PC-3 (cell line): ENCODE data around the gene NEBL. TPM values are rescaled to one million over a fixed set of nuclear protein-coding genes. Genes with fewer than 3 reads are reported as not detected.
"Not testable (repeated sequence)": the region's sequence is repeated elsewhere in the genome, so short reads cannot be mapped to it uniquely, and the experiment has no call there.

Experiments
- ATAC-seq: fragments of 200-7000 bp; cut with Tn5 transposase; 2 replicates; pipeline ENCODE4 v1.9.1; 2020; ENCODE audit warnings: mild to moderate bottlenecking, moderate library complexity
- BruUV-seq: library from RNA; stranded (reverse); fragments of 400-500 nt; replicated peaks from 2 replicates; lab custom pipeline; 2021; lab: Mats Ljungman, UMichigan
- CTCF ChIA-PET: fragments of 300-600 bp; sonication (Branson Sonifier 250); formaldehyde crosslinking; loops from one replicate; lab custom pipeline; 2022; ENCODE audit warnings: antibody characterized with exemption; lab: Charles Lee
- POLR2A ChIA-PET: fragments of 300-600 bp; sonication (Branson Sonifier 250); formaldehyde crosslinking; loops from one replicate; lab custom pipeline; 2022; ENCODE audit warnings: antibody characterized with exemption; ENCODE audit not compliant: unreplicated experiment; lab: Charles Lee
- DNase-seq: peaks from one replicate; pipeline ENCODE4 v3.0.0-alpha.2; 2015
- H2AFZ ChIP-seq: fragments of 300-600 bp; sonication (generic); 2 replicates; pipeline ENCODE4 v1.6.0; 2016; ENCODE audit warnings: antibody characterized with exemption, low read length
- H3F3A ChIP-seq: fragments of 300-600 bp; sonication (generic); one replicate; pipeline ENCODE4 v1.6.0; 2017; ENCODE audit warnings: antibody characterized with exemption, low read length, control low read depth, mild to moderate bottlenecking; ENCODE audit not compliant: unreplicated experiment
- H3K27ac ChIP-seq: fragments of 300-600 bp; sonication (generic); 2 replicates; pipeline ENCODE4 v1.5.1; 2016; ENCODE audit warnings: mild to moderate bottlenecking, low read length
- H3K27me3 ChIP-seq: fragments of 300-600 bp; sonication (generic); 2 replicates; pipeline ENCODE4 v1.6.1; 2016; ENCODE audit warnings: low read length, mixed read lengths
- H3K36me3 ChIP-seq: fragments of 300-600 bp; sonication (generic); 2 replicates; pipeline ENCODE4 v1.6.1; 2016; ENCODE audit warnings: low read depth, mixed run types, low read length, mixed read lengths
- H3K4me1 ChIP-seq: fragments of 300-600 bp; sonication (generic); 2 replicates; pipeline ENCODE4 v1.5.1; 2016; ENCODE audit warnings: low read length; ENCODE audit not compliant: insufficient read depth
- H3K4me2 ChIP-seq: fragments of 300-600 bp; sonication (generic); 2 replicates; pipeline ENCODE4 v1.6.0; 2016; ENCODE audit warnings: low read length
- H3K4me3 ChIP-seq: fragments of 300-600 bp; sonication (generic); 2 replicates; pipeline ENCODE4 v1.5.1; 2016; ENCODE audit warnings: mild to moderate bottlenecking, low read length, mixed read lengths
- H3K79me2 ChIP-seq: fragments of 300-600 bp; sonication (generic); 2 replicates; pipeline ENCODE4 v1.6.1; 2017; ENCODE audit warnings: low read length, mixed read lengths
- H3K9ac ChIP-seq: fragments of 300-600 bp; sonication (generic); 2 replicates; pipeline ENCODE4 v1.6.0; 2016; ENCODE audit warnings: mild to moderate bottlenecking, low read length
- H3K9me2 ChIP-seq: fragments of 300-600 bp; sonication (generic); replicated peaks from 2 replicates; pipeline ENCODE4 v1.6.1; 2016; ENCODE audit warnings: mixed run types, low read length, mixed read lengths
- H3K9me3 ChIP-seq: fragments of 300-600 bp; sonication (generic); 2 replicates; pipeline ENCODE4 v1.6.1; 2016; ENCODE audit warnings: low read length, mixed read lengths
- H4K20me1 ChIP-seq: fragments of 300-600 bp; sonication (generic); 2 replicates; pipeline ENCODE4 v1.6.1; 2016; ENCODE audit warnings: low read length, mixed read lengths
- CTCF ChIP-seq: fragments of 300-600 bp; sonication (generic); conservative IDR thresholded peaks from 2 replicates; pipeline ENCODE4 v1.5.1; 2017; ENCODE audit warnings: antibody characterized with exemption, low read depth, mild to moderate bottlenecking, low read length
- EZH2 ChIP-seq: fragments of 300-600 bp; sonication (generic); IDR thresholded peaks from one replicate; pipeline ENCODE4 v1.6.1; 2017; ENCODE audit warnings: antibody characterized with exemption, mild to moderate bottlenecking, low read length; ENCODE audit not compliant: unreplicated experiment
- EZH2phosphoT487 ChIP-seq: fragments of 300-600 bp; sonication (generic); IDR thresholded peaks from 2 replicates; pipeline ENCODE4 v1.6.1; 2018; ENCODE audit warnings: mild to moderate bottlenecking, antibody characterized with exemption, low read length, borderline replicate concordance
- intact Hi-C: fragments of 100-400 bp; cut with micrococcal nuclease; formaldehyde crosslinking; loops from 2 replicates; pipeline ENCODE4 v1.9.0; 2023
- total RNA-seq: library from RNA; depleted of rRNA; stranded (reverse); fragments of >200 nt; gene quantifications from 2 replicates; pipeline ENCODE4 v1.2.3, GENCODE V29; 2014

NEBL gene
- total RNA-seq, 1 experiment from 2014 or later = 14.7 TPM

- no peak overlapping the region for H3K4me3 ChIP-seq
- DNase-seq (no peak), ATAC-seq (no peak)
- no peak overlapping the region for H3K27ac ChIP-seq
- H4K20me1 ChIP-seq = no peaks in the 10 kb centered on the region
- H3K79me2 ChIP-seq = no peaks in the 10 kb centered on the region
- CTCF ChIA-PET = no interaction called here
- no TSS peak for BruUV-seq
- H3K9me3 ChIP-seq = no peaks in the 10 kb centered on the region
- no peaks in the 10 kb centered on the region for H3K4me1 ChIP-seq
- no peaks in the 10 kb centered on the region for H3K9me2 ChIP-seq
- no peaks in the 10 kb centered on the region for H3K36me3 ChIP-seq
- no peak overlapping the region for H2AFZ ChIP-seq
- no peak overlapping the region for H3K9ac ChIP-seq
- POLR2A ChIA-PET = interaction anchor here (0.5 kb wide), 1 partner anchor 25 kb away, joined by 9 read pairs; no protein-coding TSS in a partner anchor
- no peaks in the 10 kb centered on the region for H3K27me3 ChIP-seq
- H3F3A ChIP-seq = no peaks in the 10 kb centered on the region
- H3K4me2 ChIP-seq = no peak overlapping the region
- intact Hi-C loops = no loop called here
- TF ChIP-seq EZH2phosphoT487 = no peak
- no peak for TF ChIP-seq CTCF
- no peak for TF ChIP-seq EZH2
Observed at GRCh38 chr10:20944789-20945502, 47.8 kb upstream of the NEBL start.

- POLR2A ChIA-PET, H4K20me1 ChIP-seq, H3K27me3 ChIP-seq, H2AFZ ChIP-seq, BruUV-seq, H3K9me3 ChIP-seq, H3K9me2 ChIP-seq, H3K36me3 ChIP-seq, H3K27ac ChIP-seq, H3K79me2 ChIP-seq, H3K9ac ChIP-seq, DNase-seq, H3K4me3 ChIP-seq, H3K4me2 ChIP-seq, ATAC-seq, CTCF ChIA-PET, H3F3A ChIP-seq: not testable (repeated sequence)
- intact Hi-C loops = loop anchor here (5.0 to 10.0 kb wide), 2 partner anchors 33 to 135 kb away; no protein-coding TSS in a partner anchor
- peaks cover 19% of the 10 kb centered on the region for H3K4me1 ChIP-seq
Observed at GRCh38 chr10:20939414-20939813, 42.3 kb upstream of the NEBL start.

DNA sequence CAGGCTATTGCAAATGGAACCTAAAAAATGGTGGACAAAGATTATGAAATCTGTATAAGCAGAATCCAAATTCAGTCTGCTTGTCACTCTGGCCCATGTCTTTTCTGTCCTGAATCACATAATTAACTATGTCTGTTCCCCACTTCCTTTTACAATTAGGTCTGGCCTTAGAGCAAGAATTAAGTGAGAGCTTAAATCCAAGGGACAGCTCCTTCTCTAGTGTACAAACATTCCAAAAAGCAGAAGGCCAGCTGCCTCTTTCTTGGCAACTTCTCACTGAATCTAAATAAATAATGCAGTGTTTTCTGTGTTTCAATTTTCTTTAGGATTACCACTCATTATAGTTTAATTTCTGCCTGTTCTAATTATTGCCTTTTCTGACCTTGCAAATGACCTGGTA, 39.3 kb upstream of the NEBL start:
- peaks cover 19% of the 10 kb centered on the region for H3K4me1 ChIP-seq
- no peak overlapping the region for H2AFZ ChIP-seq
- no peaks in the 10 kb centered on the region for H3K9me2 ChIP-seq
- H3F3A ChIP-seq = no peaks in the 10 kb centered on the region
- ATAC-seq = peak; percentile 49
- TSS peak; percentile 65 for BruUV-seq
- CTCF ChIA-PET = no interaction called here
- POLR2A ChIA-PET = interaction anchor here (0.7 kb wide), 1 partner anchor 165 kb away, joined by 4 read pairs; no protein-coding TSS in a partner anchor
- H3K9ac ChIP-seq = peak overlapping the region; percentile 45; the same call in 1 of the 2 replicates
- no peak overlapping the region for H3K4me3 ChIP-seq
- no peaks in the 10 kb centered on the region for H3K36me3 ChIP-seq
- no peaks in the 10 kb centered on the region for H4K20me1 ChIP-seq
- H3K9me3 ChIP-seq = no peaks in the 10 kb centered on the region
- TF ChIP-seq CTCF (no peak), EZH2 (no peak), EZH2phosphoT487 (no peak)
- H3K79me2 ChIP-seq = no peaks in the 10 kb centered on the region
- peak overlapping the region; percentile 24 for H3K4me2 ChIP-seq
- peak overlapping the region; percentile 81 for H3K27ac ChIP-seq
- intact Hi-C loops = loop anchor here (1.0 to 10.0 kb wide), 4 partner anchors 36 to 138 kb away; no protein-coding TSS in a partner anchor
- no peak for DNase-seq
- H3K27me3 ChIP-seq = no peaks in the 10 kb centered on the region
